Activated T-helper 17 cell treated with anti-CD3 and anti-CD28 coated beads, Interleukin-2, amount 50 U/mL, for 72 hours (primary cell): Measurements from ENCODE around the gene MNAT1. TPM values are rescaled to one million over a fixed set of nuclear protein-coding genes. Genes with fewer than 3 reads are reported as not detected.

Experiments used
- ATAC-seq: fragments of 150-1000 bp; cut with Tn5 transposase; replicated peaks from 2 replicates; pipeline ENCODE4 v1.10.0; 2021; ENCODE audit warnings: mild to moderate bottlenecking, moderate library complexity
- H3K27ac Mint-ChIP-seq: one replicate; pipeline ENCODE4 v1.8.0; 2022; ENCODE audit warnings: mixed read lengths
- H3K27me3 Mint-ChIP-seq: one replicate; pipeline ENCODE4 v1.8.0; 2022; ENCODE audit warnings: mixed read lengths
- H3K36me3 Mint-ChIP-seq: one replicate; pipeline ENCODE4 v1.8.0; 2022; ENCODE audit warnings: low read depth, mild to moderate bottlenecking, mixed read lengths
- H3K4me1 Mint-ChIP-seq: one replicate; pipeline ENCODE4 v1.8.0; 2022; ENCODE audit warnings: mixed read lengths
- H3K4me3 Mint-ChIP-seq: one replicate; pipeline ENCODE4 v1.8.0; 2022; ENCODE audit warnings: mild to moderate bottlenecking, mixed read lengths
- H3K9me3 Mint-ChIP-seq: one replicate; pipeline ENCODE4 v1.8.0; 2022; ENCODE audit warnings: mixed read lengths
- total RNA-seq, 2 donors: library from RNA; stranded (reverse); gene quantifications; one replicate each; pipeline ENCODE4 v1.2.3, GENCODE V29; 2022

MNAT1 gene
- total RNA-seq, 2 donors from 2014 or later: 13.4 to 29.9 TPM

DNA sequence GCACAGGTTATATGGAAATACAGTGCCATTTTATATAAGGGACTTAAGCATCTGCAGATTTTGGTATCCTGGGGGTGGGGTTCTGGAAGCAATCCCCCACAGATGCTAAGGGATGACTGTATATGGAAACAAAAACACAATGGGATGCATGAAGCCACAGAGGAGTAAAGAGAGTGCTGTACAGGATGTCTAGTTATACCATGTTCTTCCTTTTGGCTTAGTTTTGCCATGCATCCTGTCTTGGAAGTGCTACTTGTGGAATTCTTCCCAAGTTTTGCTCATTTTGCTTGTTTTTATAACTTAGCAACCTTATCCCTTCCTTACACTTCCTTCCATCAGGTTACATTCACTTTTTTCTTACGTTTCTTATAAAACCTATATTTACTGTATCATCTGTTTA, 190.7 kb downstream of the MNAT1 start:
- H3K4me1 Mint-ChIP-seq: peaks cover 5% of the 10 kb centered on the region

GRCh38 chr14:60926002-60926401, 191.4 kb downstream of the MNAT1 start:
- Mint-ChIP-seq H3K27ac (no peak overlapping the region), H3K36me3 (no peaks in the 10 kb centered on the region), H3K9me3 (no peaks in the 10 kb centered on the region), H3K4me1 (peaks cover 5% of the 10 kb centered on the region), H3K4me3 (no peak overlapping the region), H3K27me3 (no peaks in the 10 kb centered on the region)
- peak; percentile 18 for ATAC-seq

More for the DNA sequence above, 190.7 kb downstream of the MNAT1 start:
- H3K9me3 Mint-ChIP-seq: no peaks in the 10 kb centered on the region
- no peak overlapping the region for H3K27ac Mint-ChIP-seq
- no peak overlapping the region for H3K4me3 Mint-ChIP-seq
- H3K36me3 Mint-ChIP-seq: no peaks in the 10 kb centered on the region
- no peaks in the 10 kb centered on the region for H3K27me3 Mint-ChIP-seq
- no peak for ATAC-seq

GRCh38 chr14:60931218-60931617, 196.7 kb downstream of the MNAT1 start:
- H3K4me3 Mint-ChIP-seq: no peak overlapping the region
- H3K9me3 Mint-ChIP-seq: no peaks in the 10 kb centered on the region
- H3K27me3 Mint-ChIP-seq: no peaks in the 10 kb centered on the region
- no peaks in the 10 kb centered on the region for H3K36me3 Mint-ChIP-seq
- no peak overlapping the region for H3K27ac Mint-ChIP-seq
- no peaks in the 10 kb centered on the region for H3K4me1 Mint-ChIP-seq
- no peak for ATAC-seq

GRCh38 chr14:60933920-60934655, 199.5 kb downstream of the MNAT1 start:
- Mint-ChIP-seq H3K9me3 (no peaks in the 10 kb centered on the region), H3K27ac (no peak overlapping the region), H3K4me3 (no peak overlapping the region), H3K4me1 (no peaks in the 10 kb centered on the region), H3K27me3 (no peaks in the 10 kb centered on the region), H3K36me3 (no peaks in the 10 kb centered on the region)
- no peak for ATAC-seq

- no peaks in the 10 kb centered on the region for H3K36me3 Mint-ChIP-seq
- H3K27me3 Mint-ChIP-seq: no peaks in the 10 kb centered on the region
- no peaks in the 10 kb centered on the region for H3K9me3 Mint-ChIP-seq
- no peak for ATAC-seq
- no peak overlapping the region for H3K4me3 Mint-ChIP-seq
- no peaks in the 10 kb centered on the region for H3K4me1 Mint-ChIP-seq
- no peak overlapping the region for H3K27ac Mint-ChIP-seq
Measured at GRCh38 chr14:60935319-60935718, 200.8 kb downstream of the MNAT1 start.

DNA sequence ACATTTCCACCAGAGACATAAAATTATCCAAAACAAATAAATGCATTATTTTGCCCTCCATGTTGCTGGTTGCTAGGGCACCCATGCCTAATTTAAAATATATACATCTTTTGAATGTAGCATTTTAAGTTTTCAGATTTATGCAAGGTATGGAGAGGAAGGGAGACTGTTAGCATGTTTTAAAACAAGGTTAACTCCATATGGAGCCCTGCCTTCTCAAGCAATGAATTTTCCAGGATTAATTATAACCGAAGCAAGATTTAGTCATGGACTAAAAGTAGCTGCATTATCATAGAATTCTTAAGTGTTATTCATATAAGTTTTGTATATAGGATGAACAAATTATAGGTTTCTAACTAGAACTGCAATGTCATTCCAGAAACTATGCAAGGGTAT, 209.1 kb downstream of the MNAT1 start:
- Mint-ChIP-seq H3K4me3 (no peak overlapping the region), H3K9me3 (no peaks in the 10 kb centered on the region), H3K27ac (peak overlapping the region; percentile 15), H3K36me3 (peaks cover 10% of the 10 kb centered on the region), H3K27me3 (no peaks in the 10 kb centered on the region), H3K4me1 (peaks cover 17% of the 10 kb centered on the region)
- ATAC-seq: no peak

- no peak overlapping the region for H3K4me3 Mint-ChIP-seq
- no peaks in the 10 kb centered on the region for H3K9me3 Mint-ChIP-seq
- H3K27me3 Mint-ChIP-seq: no peaks in the 10 kb centered on the region
- peaks cover 17% of the 10 kb centered on the region for H3K4me1 Mint-ChIP-seq
- no peak overlapping the region for H3K27ac Mint-ChIP-seq
- ATAC-seq: no peak
- H3K36me3 Mint-ChIP-seq: peaks cover 10% of the 10 kb centered on the region
Measured at GRCh38 chr14:60944204-60944603, 209.6 kb downstream of the MNAT1 start.

DNA sequence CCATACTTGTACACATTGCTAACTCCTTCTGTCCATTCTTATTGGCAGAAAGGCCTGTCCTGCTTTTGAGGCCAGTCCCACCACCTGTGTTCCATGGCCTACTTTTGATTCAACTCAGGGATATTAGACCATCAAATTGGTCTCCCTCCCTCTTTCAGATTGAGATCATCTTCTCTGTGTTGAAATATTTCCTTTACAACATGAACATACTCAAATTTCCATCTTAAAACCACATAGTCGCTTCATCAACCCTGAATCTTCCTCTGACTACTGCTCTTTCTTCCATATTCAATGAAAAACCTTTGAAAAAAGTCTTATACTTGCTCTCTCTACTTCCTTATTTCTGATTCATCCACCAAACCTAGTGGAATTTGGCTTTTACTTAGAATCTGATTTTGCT, 211.4 kb downstream of the MNAT1 start:
- H3K27me3 Mint-ChIP-seq: no peaks in the 10 kb centered on the region
- H3K9me3 Mint-ChIP-seq: no peaks in the 10 kb centered on the region
- H3K36me3 Mint-ChIP-seq: peaks cover 10% of the 10 kb centered on the region
- peak overlapping the region; percentile 45 for H3K4me3 Mint-ChIP-seq
- ATAC-seq: peak; percentile 85
- H3K27ac Mint-ChIP-seq: peak overlapping the region; percentile 77
- H3K4me1 Mint-ChIP-seq: peaks cover 17% of the 10 kb centered on the region

- Mint-ChIP-seq H3K4me3 (peak overlapping the region; percentile 45), H3K27me3 (no peaks in the 10 kb centered on the region), H3K9me3 (no peaks in the 10 kb centered on the region), H3K36me3 (peaks cover 10% of the 10 kb centered on the region), H3K27ac (peak overlapping the region; percentile 77), H3K4me1 (peaks cover 17% of the 10 kb centered on the region)
- ATAC-seq: no peak
Measured at GRCh38 chr14:60946773-60947172, 212.2 kb downstream of the MNAT1 start.

GRCh38 chr14:60951776-60952435, 217.3 kb downstream of the MNAT1 start:
- no peak for ATAC-seq
- Mint-ChIP-seq H3K4me3 (no peak overlapping the region), H3K27ac (no peak overlapping the region), H3K9me3 (peaks cover 12% of the 10 kb centered on the region), H3K36me3 (peaks cover 5% of the 10 kb centered on the region), H3K4me1 (peaks cover 7% of the 10 kb centered on the region), H3K27me3 (no peaks in the 10 kb centered on the region)

DNA sequence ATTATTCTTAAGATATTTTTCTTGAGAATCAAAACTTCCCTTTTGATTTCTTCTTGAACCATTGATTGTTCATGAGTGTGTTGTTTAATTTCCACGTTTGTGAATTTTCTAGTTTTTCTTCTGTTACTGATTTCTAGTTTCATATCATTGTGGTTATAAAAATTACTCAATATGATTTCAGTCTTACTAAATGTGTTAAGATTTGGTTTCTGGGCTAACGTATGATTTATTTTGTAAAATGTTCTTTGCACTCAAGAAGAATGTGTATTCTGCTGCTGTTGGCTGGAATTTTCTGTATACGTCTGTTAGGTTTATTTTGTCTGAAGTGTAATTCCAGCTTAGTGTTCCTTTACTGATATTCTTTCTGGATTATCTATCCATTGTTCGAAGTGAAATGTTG, 221.6 kb downstream of the MNAT1 start:
- H3K27ac Mint-ChIP-seq: peak overlapping the region; percentile 77
- no peaks in the 10 kb centered on the region for H3K27me3 Mint-ChIP-seq
- H3K36me3 Mint-ChIP-seq: peaks cover 5% of the 10 kb centered on the region
- H3K4me1 Mint-ChIP-seq: peaks cover 14% of the 10 kb centered on the region
- ATAC-seq: peak; percentile 76
- peaks cover 28% of the 10 kb centered on the region for H3K9me3 Mint-ChIP-seq
- peak overlapping the region; percentile 61 for H3K4me3 Mint-ChIP-seq

DNA sequence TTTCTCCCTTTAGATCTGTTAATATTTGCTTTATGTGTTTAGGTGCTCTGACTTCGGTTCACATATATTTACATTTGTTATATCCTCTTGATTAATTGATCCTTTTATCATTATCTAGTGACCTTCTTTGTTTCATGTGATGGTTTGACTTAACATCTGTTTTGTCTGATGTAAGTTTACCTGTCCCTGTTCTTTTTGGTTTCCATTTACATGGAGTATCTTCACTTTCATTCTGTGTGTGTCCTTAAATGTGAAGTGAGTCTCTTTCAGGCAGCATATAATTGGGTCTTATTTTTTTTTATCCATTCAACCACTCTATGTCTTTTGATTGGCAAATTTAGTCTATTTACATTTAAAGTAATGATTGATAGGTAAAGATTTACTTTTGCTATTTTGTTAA, 222.1 kb downstream of the MNAT1 start:
- peak overlapping the region; percentile 77 for H3K27ac Mint-ChIP-seq
- no peaks in the 10 kb centered on the region for H3K27me3 Mint-ChIP-seq
- peaks cover 14% of the 10 kb centered on the region for H3K4me1 Mint-ChIP-seq
- H3K36me3 Mint-ChIP-seq: peaks cover 5% of the 10 kb centered on the region
- peak; percentile 64 for ATAC-seq
- H3K4me3 Mint-ChIP-seq: peak overlapping the region; percentile 61
- H3K9me3 Mint-ChIP-seq: peaks cover 31% of the 10 kb centered on the region

- Mint-ChIP-seq H3K27ac (no peak overlapping the region), H3K9me3 (peaks cover 31% of the 10 kb centered on the region), H3K4me3 (no peak overlapping the region), H3K27me3 (no peaks in the 10 kb centered on the region), H3K4me1 (peaks cover 14% of the 10 kb centered on the region), H3K36me3 (peaks cover 5% of the 10 kb centered on the region)
- no peak for ATAC-seq
Measured at GRCh38 chr14:60958146-60958545, 223.6 kb downstream of the MNAT1 start.

DNA sequence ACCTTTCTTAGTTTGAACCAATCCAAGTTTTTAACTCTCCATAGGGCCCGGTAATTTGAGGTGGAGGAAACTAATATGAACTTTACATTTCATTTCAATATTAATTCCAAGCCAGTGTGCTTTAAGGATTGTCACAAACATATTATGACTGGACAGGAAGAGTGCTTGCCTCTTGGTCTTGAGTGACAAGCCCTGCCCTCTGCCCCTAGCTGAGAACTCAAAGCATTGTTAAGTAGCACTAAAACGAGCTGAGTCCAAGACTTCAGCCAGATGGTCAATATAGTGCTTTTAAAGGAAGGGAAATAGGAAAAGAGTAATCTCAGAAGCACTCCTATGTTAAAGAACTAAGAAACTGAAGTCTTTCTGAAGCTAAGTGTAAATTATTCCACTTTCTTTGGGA, 229.2 kb downstream of the MNAT1 start:
- peaks cover 9% of the 10 kb centered on the region for H3K9me3 Mint-ChIP-seq
- H3K36me3 Mint-ChIP-seq: no peaks in the 10 kb centered on the region
- H3K27me3 Mint-ChIP-seq: no peaks in the 10 kb centered on the region
- peaks cover 9% of the 10 kb centered on the region for H3K4me1 Mint-ChIP-seq
- no peak overlapping the region for H3K4me3 Mint-ChIP-seq
- no peak for ATAC-seq
- peak overlapping the region; percentile 54 for H3K27ac Mint-ChIP-seq

- no peaks in the 10 kb centered on the region for H3K36me3 Mint-ChIP-seq
- H3K9me3 Mint-ChIP-seq: peaks cover 3% of the 10 kb centered on the region
- peak overlapping the region; percentile 41 for H3K27ac Mint-ChIP-seq
- ATAC-seq: peak; percentile 20
- no peak overlapping the region for H3K4me3 Mint-ChIP-seq
- H3K27me3 Mint-ChIP-seq: no peaks in the 10 kb centered on the region
- peaks cover 5% of the 10 kb centered on the region for H3K4me1 Mint-ChIP-seq
Measured at GRCh38 chr14:60964904-60965303, 230.3 kb downstream of the MNAT1 start.
